ENCODE data around the gene SEC14L1. TPM values are rescaled to one million over a fixed set of nuclear protein-coding genes. Genes with fewer than 3 reads are reported as not detected.

Gene SEC14L1
- total RNA-seq, 1 experiment from 2014 or later = 58.6 TPM

DNA sequence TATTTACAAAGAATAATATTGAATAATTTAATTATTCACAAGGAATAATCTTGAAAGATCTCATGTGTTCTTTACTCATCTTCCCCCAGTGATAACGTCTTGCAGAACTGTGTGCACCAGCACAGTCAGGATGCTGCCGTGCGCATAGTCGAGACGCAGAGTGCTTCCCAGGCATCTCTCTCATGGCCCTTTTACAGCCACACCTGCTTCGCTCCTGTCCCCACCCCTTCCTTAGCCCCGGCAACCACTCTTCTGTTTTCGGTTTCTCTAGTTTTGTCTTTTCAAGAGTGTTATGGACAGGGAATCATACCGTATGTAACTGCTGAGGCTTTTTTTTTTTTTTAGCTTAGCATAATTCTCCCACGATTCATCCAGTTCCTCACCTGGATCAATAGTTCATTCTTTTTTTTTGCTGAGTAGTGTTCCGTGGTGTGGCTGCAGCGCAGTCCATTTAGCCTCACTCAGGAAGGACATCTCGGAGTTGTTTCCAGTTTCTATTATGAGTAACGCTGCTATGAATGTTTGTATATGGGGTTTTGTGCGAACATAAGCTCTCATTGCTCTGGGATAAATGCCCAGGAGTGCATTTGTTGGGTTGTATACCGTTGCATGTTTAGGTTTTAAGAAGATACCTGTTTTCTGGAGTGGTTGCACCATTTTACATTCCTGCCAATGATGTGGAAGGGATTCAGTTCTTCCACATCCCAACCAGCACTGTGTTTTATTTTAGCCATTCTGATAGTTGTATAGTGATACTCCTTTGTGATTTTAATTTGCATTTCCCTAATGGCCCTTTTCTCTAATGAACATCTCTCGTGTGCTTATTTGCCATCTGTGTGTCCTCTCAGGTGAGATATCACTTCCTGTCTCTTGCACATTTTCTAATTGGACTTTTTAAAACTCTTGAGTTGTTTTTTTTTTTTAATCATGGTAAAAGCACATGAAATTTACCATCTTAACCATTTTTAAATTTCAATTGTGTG is 47.6 kb downstream of the SEC14L1 start:
- H3K9me3 Mint-ChIP-seq = no peaks in the 10 kb centered on the region
- H4K20me1 ChIP-seq (ENCODE audit: control insufficient read depth, insufficient read depth, insufficient read length) = no peaks in the 10 kb centered on the region
- no peak overlapping the region for H3K18ac ChIP-seq (ENCODE audit: insufficient read length, low read depth, low read length)
- no peak overlapping the region for H3K56ac ChIP-seq (ENCODE audit: insufficient read length, low read depth, low read length)
- H3K27ac ChIP-seq (ENCODE audit: insufficient read length, low read depth, low read length) = no peak overlapping the region
- no peak overlapping the region for H4K5ac ChIP-seq (ENCODE audit: insufficient read length, low read depth, low read length)
- H3K27me3 ChIP-seq (ENCODE audit: insufficient read depth, low read length) = no peaks in the 10 kb centered on the region
- no peak for DNase-seq
- H3K4me1 Mint-ChIP-seq = no peaks in the 10 kb centered on the region
- no peak overlapping the region for H4K8ac ChIP-seq (replicated peaks; ENCODE audit: insufficient read length, low read depth, low read length)
- no peak for TF ChIP-seq CTCF (conservative IDR thresholded peaks at IDR 0.05)
- H3K79me2 ChIP-seq (ENCODE audit: insufficient read depth, low read length) = peaks cover 2% of the 10 kb centered on the region; the same call in 1 of the 2 replicates
- H3K4me2 ChIP-seq (ENCODE audit: insufficient read depth, insufficient read length, low read length) = no peak overlapping the region
- H2AK5ac ChIP-seq (ENCODE audit: insufficient read length, low read length) = no peak overlapping the region
- no peak overlapping the region for H2BK20ac ChIP-seq (ENCODE audit: low read depth, low read length, poor library complexity, severe bottlenecking)
- no peaks in the 10 kb centered on the region for H3K9me3 ChIP-seq (ENCODE audit: control insufficient read depth, low read depth, low read length)
- H2BK15ac ChIP-seq (ENCODE audit: low read depth, low read length) = no peak overlapping the region
- H3K79me1 ChIP-seq (ENCODE audit: insufficient read depth, low read depth, low read length, poor library complexity, severe bottlenecking) = no peaks in the 10 kb centered on the region
- WGBS (ENCODE audit: extremely low coverage, insufficient read length, low lambda C conversion rate) = no CpG with 5 or more reads among the region's 17 CpGs
- no peak overlapping the region for H4K91ac ChIP-seq (ENCODE audit: insufficient read length, low read depth, low read length)
- no peak overlapping the region for H3K4me3 Mint-ChIP-seq
- no peak overlapping the region for H3K14ac ChIP-seq (ENCODE audit: insufficient read depth, low read length)
- no peak overlapping the region for H2BK5ac ChIP-seq (ENCODE audit: insufficient read length, low read length)
- no peak overlapping the region for H3K4ac ChIP-seq (ENCODE audit: low read depth, low read length)
- no peaks in the 10 kb centered on the region for H3K4me1 ChIP-seq (ENCODE audit: insufficient read depth, low read length)
- peaks cover 2 to 25% (median 18%) of the 10 kb centered on the region in 3 experiments; a peak in 5 of 7 replicates for H3K36me3 Mint-ChIP-seq (ENCODE audit: insufficient read depth in 1 of 3, low read depth in 3 of 3)
- no peak overlapping the region for H3T11ph ChIP-seq (ENCODE audit: low read length)
- no peak overlapping the region for H2BK120ac ChIP-seq (ENCODE audit: low read depth, low read length, poor library complexity, severe bottlenecking)
- no peak overlapping the region for H2BK12ac ChIP-seq (ENCODE audit: insufficient read length, low read depth, low read length)
- no peaks in the 10 kb centered on the region for H3K23me2 ChIP-seq (ENCODE audit: insufficient read length, low read depth, low read length, poor library complexity, severe bottlenecking)
- H3K27ac Mint-ChIP-seq = no peak overlapping the region; a peak in 1 of 7 replicates
- H3K23ac ChIP-seq (ENCODE audit: insufficient read length, low read depth, low read length) = no peak overlapping the region
- H3K9ac ChIP-seq (ENCODE audit: extremely low read depth, insufficient read length, low read length) = no peak overlapping the region
- no peaks in the 10 kb centered on the region for H3K27me3 Mint-ChIP-seq (ENCODE audit: low read depth)
- H2AFZ ChIP-seq (ENCODE audit: low read length) = no peak overlapping the region
